ENCODE data around the gene JAG1.

The JAG1 gene

DNA sequence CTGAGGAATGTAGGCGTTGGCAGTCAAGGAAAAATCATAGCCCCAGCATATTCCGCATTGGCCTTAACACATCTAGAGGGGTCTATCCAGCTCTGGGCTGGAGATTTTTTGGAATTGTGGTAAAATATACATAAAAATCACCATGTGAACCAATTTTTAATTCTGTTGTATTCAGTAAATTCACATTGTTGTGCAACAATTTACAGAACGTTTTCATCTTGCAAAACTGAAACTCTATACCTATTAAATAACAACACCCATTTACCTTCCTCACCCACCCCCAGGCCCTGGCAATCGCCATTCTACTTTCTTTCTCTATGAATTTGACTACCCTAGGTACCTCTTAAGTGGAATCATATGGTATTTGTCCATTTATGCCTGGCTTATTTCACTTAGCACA is 6.8 kb upstream of the JAG1 start:
- no peaks in the 10 kb centered on the region for H3K9me3 ChIP-seq (ENCODE audit: insufficient read depth, low read depth, low read length)
- no peak overlapping the region for H4K91ac ChIP-seq (ENCODE audit: low read depth, low read length)
- no peak overlapping the region for H3K9ac ChIP-seq (ENCODE audit: low read length)
- H3K4me3 ChIP-seq (ENCODE audit: low read depth, low read length), result no peak overlapping the region
- no peak overlapping the region for H2BK120ac ChIP-seq (ENCODE audit: insufficient read depth, low read length, poor library complexity)
- no peak overlapping the region for H3K4ac ChIP-seq (ENCODE audit: low read depth, low read length)
- H3K79me2 ChIP-seq (ENCODE audit: control insufficient read depth, insufficient read depth, low read length, poor library complexity), result no peaks in the 10 kb centered on the region
- no peak overlapping the region for H2AFZ ChIP-seq (ENCODE audit: insufficient read depth, low read length, poor library complexity)
- H2BK5ac ChIP-seq (ENCODE audit: low read depth, low read length, poor library complexity), result no peak overlapping the region
- no peaks in the 10 kb centered on the region for H3K4me1 ChIP-seq (ENCODE audit: control insufficient read depth in 1 of 2, insufficient read depth in 2 of 2, low read length in 2 of 2)
- H2AK5ac ChIP-seq (ENCODE audit: low read length), result no peak overlapping the region
- no peak overlapping the region for H4K8ac ChIP-seq (ENCODE audit: low read depth, low read length)
- H3K36me3 ChIP-seq (ENCODE audit: control insufficient read depth in 1 of 2, insufficient read depth in 2 of 2, low read length in 2 of 2), result no peaks in the 10 kb centered on the region
- DNase-seq, result no peak
- no peak overlapping the region for H3K27ac ChIP-seq (ENCODE audit: low read depth, low read length)
- no peaks in the 10 kb centered on the region for H3K27me3 ChIP-seq (ENCODE audit: insufficient read depth, low read length)
- H2BK12ac ChIP-seq (ENCODE audit: low read length), result no peak overlapping the region
- H4K12ac ChIP-seq (ENCODE audit: low read depth, low read length), result no peak overlapping the region
- no peaks in the 10 kb centered on the region for H3K79me1 ChIP-seq (ENCODE audit: low read length)
- no peak overlapping the region for H3K4me2 ChIP-seq (ENCODE audit: low read length)
- WGBS (ENCODE audit: extremely low coverage, insufficient coverage, insufficient read length), result no CpG with 5 or more reads among the region's 4 CpGs
- no peak overlapping the region for H3K18ac ChIP-seq (ENCODE audit: low read length)
- H3K14ac ChIP-seq (ENCODE audit: low read length), result no peak overlapping the region
- H3K23ac ChIP-seq (ENCODE audit: low read length), result no peak overlapping the region

GRCh38 chr20:10679269-10679668 is 5.5 kb upstream of the JAG1 start:
- H3K18ac ChIP-seq (ENCODE audit: low read length), result no peak overlapping the region
- no peaks in the 10 kb centered on the region for H3K27me3 ChIP-seq (ENCODE audit: insufficient read depth, low read length)
- no peak overlapping the region for H4K91ac ChIP-seq (ENCODE audit: low read depth, low read length)
- H3K4me2 ChIP-seq (ENCODE audit: low read length), result no peak overlapping the region
- no CpG with 5 or more reads among the region's 4 CpGs for WGBS (ENCODE audit: extremely low coverage, insufficient coverage, insufficient read length)
- no peak overlapping the region for H3K4me3 ChIP-seq (ENCODE audit: low read depth, low read length)
- no peaks in the 10 kb centered on the region for H3K36me3 ChIP-seq (ENCODE audit: control insufficient read depth in 1 of 2, insufficient read depth in 2 of 2, low read length in 2 of 2)
- no peak overlapping the region for H4K12ac ChIP-seq (ENCODE audit: low read depth, low read length)
- no peak overlapping the region for H3K4ac ChIP-seq (ENCODE audit: low read depth, low read length)
- H3K4me1 ChIP-seq (ENCODE audit: control insufficient read depth in 1 of 2, insufficient read depth in 2 of 2, low read length in 2 of 2), result peaks cover 2 to 5% of the 10 kb centered on the region in 2 experiments
- no peak overlapping the region for H3K23ac ChIP-seq (ENCODE audit: low read length)
- H2AK5ac ChIP-seq (ENCODE audit: low read length), result no peak overlapping the region
- no peak overlapping the region for H2AFZ ChIP-seq (ENCODE audit: insufficient read depth, low read length, poor library complexity)
- H3K79me1 ChIP-seq (ENCODE audit: low read length), result peaks cover 8% of the 10 kb centered on the region
- DNase-seq, result no peak
- no peak overlapping the region for H2BK120ac ChIP-seq (ENCODE audit: insufficient read depth, low read length, poor library complexity)
- H3K79me2 ChIP-seq (ENCODE audit: control insufficient read depth, insufficient read depth, low read length, poor library complexity), result peaks cover 6% of the 10 kb centered on the region
- no peak overlapping the region for H4K8ac ChIP-seq (ENCODE audit: low read depth, low read length)
- H3K9me3 ChIP-seq (ENCODE audit: insufficient read depth, low read depth, low read length), result no peaks in the 10 kb centered on the region
- no peak overlapping the region for H2BK5ac ChIP-seq (ENCODE audit: low read depth, low read length, poor library complexity)
- no peak overlapping the region for H2BK12ac ChIP-seq (ENCODE audit: low read length)
- no peak overlapping the region for H3K9ac ChIP-seq (ENCODE audit: low read length)
- H3K27ac ChIP-seq (ENCODE audit: low read depth, low read length), result no peak overlapping the region
- no peak overlapping the region for H3K14ac ChIP-seq (ENCODE audit: low read length)

DNA sequence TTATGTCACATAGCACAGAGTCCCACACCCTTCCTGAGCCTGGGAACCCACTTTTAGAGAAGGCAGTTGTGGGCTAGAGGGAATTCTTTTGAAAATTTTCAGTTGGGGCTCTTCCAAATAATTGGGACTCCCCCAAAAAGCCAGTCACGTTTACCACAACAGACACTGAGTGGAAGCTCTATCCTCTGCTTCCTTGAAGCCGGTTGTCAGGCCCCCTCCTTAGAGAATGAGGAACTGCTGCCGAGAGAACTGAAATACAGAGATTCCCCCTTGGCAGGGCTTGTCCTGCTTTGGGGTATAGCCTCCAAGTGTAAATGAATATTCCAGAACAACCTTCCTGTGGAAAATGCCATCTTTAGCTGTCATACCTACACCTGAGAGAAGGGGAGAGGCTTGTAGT is 2.7 kb upstream of the JAG1 start:
- WGBS (ENCODE audit: extremely low coverage, insufficient coverage, insufficient read length), result no CpG with 5 or more reads among the region's 3 CpGs
- H3K4ac ChIP-seq (ENCODE audit: low read depth, low read length), result no peak overlapping the region
- H2AFZ ChIP-seq (ENCODE audit: insufficient read depth, low read length, poor library complexity), result no peak overlapping the region
- H2BK120ac ChIP-seq (ENCODE audit: insufficient read depth, low read length, poor library complexity), result no peak overlapping the region
- H3K23ac ChIP-seq (ENCODE audit: low read length), result no peak overlapping the region
- H3K4me2 ChIP-seq (ENCODE audit: low read length), result no peak overlapping the region
- no peak overlapping the region for H3K9ac ChIP-seq (ENCODE audit: low read length)
- H4K12ac ChIP-seq (ENCODE audit: low read depth, low read length), result no peak overlapping the region
- H4K8ac ChIP-seq (ENCODE audit: low read depth, low read length), result no peak overlapping the region
- H3K4me1 ChIP-seq (ENCODE audit: control insufficient read depth in 1 of 2, insufficient read depth in 2 of 2, low read length in 2 of 2), result peaks cover 2 to 7% of the 10 kb centered on the region in 2 experiments
- no peaks in the 10 kb centered on the region for H3K27me3 ChIP-seq (ENCODE audit: insufficient read depth, low read length)
- H4K91ac ChIP-seq (ENCODE audit: low read depth, low read length), result no peak overlapping the region
- H3K27ac ChIP-seq (ENCODE audit: low read depth, low read length), result no peak overlapping the region
- no peaks in the 10 kb centered on the region for H3K9me3 ChIP-seq (ENCODE audit: insufficient read depth, low read depth, low read length)
- peaks cover 18% of the 10 kb centered on the region for H3K79me2 ChIP-seq (ENCODE audit: control insufficient read depth, insufficient read depth, low read length, poor library complexity)
- H2BK12ac ChIP-seq (ENCODE audit: low read length), result no peak overlapping the region
- no peak overlapping the region for H2BK5ac ChIP-seq (ENCODE audit: low read depth, low read length, poor library complexity)
- no peak overlapping the region for H2AK5ac ChIP-seq (ENCODE audit: low read length)
- no peak overlapping the region for H3K14ac ChIP-seq (ENCODE audit: low read length)
- peaks cover 28% of the 10 kb centered on the region for H3K79me1 ChIP-seq (ENCODE audit: low read length)
- H3K36me3 ChIP-seq (ENCODE audit: control insufficient read depth in 1 of 2, insufficient read depth in 2 of 2, low read length in 2 of 2), result peaks cover 3% of the 10 kb centered on the region in 2 experiments
- DNase-seq, result no peak
- H3K4me3 ChIP-seq (ENCODE audit: low read depth, low read length), result no peak overlapping the region
- no peak overlapping the region for H3K18ac ChIP-seq (ENCODE audit: low read length)

DNA sequence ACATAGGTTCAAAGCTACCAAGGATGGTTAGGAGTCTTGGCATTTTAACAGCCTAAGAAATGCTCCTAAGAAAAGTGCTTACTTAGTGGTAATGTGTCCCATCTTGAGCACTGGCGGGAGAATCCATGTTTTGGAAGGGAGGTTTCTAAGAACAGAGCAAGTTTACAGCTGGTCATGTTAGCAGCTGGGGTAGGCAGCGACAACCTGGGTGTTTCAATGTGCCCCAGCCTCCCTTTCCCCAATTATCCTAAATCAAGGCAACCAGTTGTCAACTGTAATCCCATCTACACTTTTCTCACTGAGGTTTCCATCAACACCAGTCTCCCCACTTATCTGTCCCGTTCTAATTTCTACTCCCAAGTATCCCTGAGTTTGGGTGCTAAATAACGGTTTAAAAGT is 1.6 kb upstream of the JAG1 start:
- no peak for DNase-seq
- H3K14ac ChIP-seq (ENCODE audit: low read length), result no peak overlapping the region
- no peak overlapping the region for H2AK5ac ChIP-seq (ENCODE audit: low read length)
- peak overlapping the region; percentile 97 for H3K4me2 ChIP-seq (ENCODE audit: low read length)
- H3K9me3 ChIP-seq (ENCODE audit: insufficient read depth, low read depth, low read length), result no peaks in the 10 kb centered on the region
- H2BK120ac ChIP-seq (ENCODE audit: insufficient read depth, low read length, poor library complexity), result no peak overlapping the region
- H3K4me3 ChIP-seq (ENCODE audit: low read depth, low read length), result no peak overlapping the region
- peaks cover 28% of the 10 kb centered on the region for H3K79me1 ChIP-seq (ENCODE audit: low read length)
- H2AFZ ChIP-seq (ENCODE audit: insufficient read depth, low read length, poor library complexity), result no peak overlapping the region
- no peak overlapping the region for H2BK5ac ChIP-seq (ENCODE audit: low read depth, low read length, poor library complexity)
- H3K18ac ChIP-seq (ENCODE audit: low read length), result no peak overlapping the region
- no peak overlapping the region for H3K27ac ChIP-seq (ENCODE audit: low read depth, low read length)
- H3K27me3 ChIP-seq (ENCODE audit: insufficient read depth, low read length), result no peaks in the 10 kb centered on the region
- H4K91ac ChIP-seq (ENCODE audit: low read depth, low read length), result no peak overlapping the region
- no peak overlapping the region for H2BK12ac ChIP-seq (ENCODE audit: low read length)
- no peak overlapping the region for H3K4ac ChIP-seq (ENCODE audit: low read depth, low read length)
- H3K79me2 ChIP-seq (ENCODE audit: control insufficient read depth, insufficient read depth, low read length, poor library complexity), result peaks cover 18% of the 10 kb centered on the region
- peaks cover 5% of the 10 kb centered on the region in 2 experiments for H3K36me3 ChIP-seq (ENCODE audit: control insufficient read depth in 1 of 2, insufficient read depth in 2 of 2, low read length in 2 of 2)
- WGBS (ENCODE audit: extremely low coverage, insufficient coverage, insufficient read length), result no CpG with 5 or more reads among the region's 4 CpGs
- H4K12ac ChIP-seq (ENCODE audit: low read depth, low read length), result no peak overlapping the region
- H3K4me1 ChIP-seq (ENCODE audit: control insufficient read depth in 1 of 2, insufficient read depth in 2 of 2, low read length in 2 of 2), result peaks cover 5 to 15% of the 10 kb centered on the region in 2 experiments
- H3K23ac ChIP-seq (ENCODE audit: low read length), result no peak overlapping the region
- no peak overlapping the region for H3K9ac ChIP-seq (ENCODE audit: low read length)
- no peak overlapping the region for H4K8ac ChIP-seq (ENCODE audit: low read depth, low read length)
